CD4-positive, alpha-beta T cell treated with Interferon gamma for 1 hour (primary cell): ENCODE measurements around the gene TPPP2.

Experiments
- DNase-seq: peaks from one replicate; pipeline ENCODE4 v3.0.0-alpha.2; 2020

The TPPP2 gene

DNA sequence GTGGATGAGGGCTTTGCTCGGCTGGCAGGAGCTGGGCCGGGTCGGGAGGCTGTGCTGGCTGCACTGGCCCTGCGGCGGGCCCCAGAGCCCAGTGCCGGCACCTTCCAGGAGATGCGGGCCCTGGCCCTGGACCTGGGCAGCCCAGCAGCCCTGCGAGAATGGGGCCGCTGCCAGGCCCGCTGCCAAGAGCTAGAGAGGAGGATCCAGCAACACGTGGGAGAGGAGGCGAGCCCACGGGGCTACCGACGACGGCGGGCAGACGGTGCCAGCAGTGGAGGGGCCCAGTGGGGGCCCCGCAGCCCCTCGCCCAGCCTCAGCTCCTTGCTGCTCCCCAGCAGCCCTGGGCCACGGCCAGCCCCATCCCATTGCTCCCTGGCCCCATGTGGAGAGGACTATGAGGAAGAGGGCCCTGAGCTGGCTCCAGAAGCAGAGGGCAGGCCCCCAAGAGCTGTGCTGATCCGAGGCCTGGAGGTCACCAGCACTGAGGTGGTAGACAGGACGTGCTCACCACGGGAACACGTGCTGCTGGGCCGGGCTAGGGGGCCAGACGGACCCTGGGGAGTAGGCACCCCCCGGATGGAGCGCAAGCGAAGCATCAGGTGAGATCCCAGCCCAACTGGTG, 51.6 kb downstream of the TPPP2 start:
- no peak for DNase-seq
